B cell (primary cell): ENCODE data around the gene SMYD2. TPM values are rescaled to one million over a fixed set of nuclear protein-coding genes. Genes with fewer than 3 reads are reported as not detected.

Experiments
- ATAC-seq: fragments of 200-7000 bp; cut with Tn5 transposase; one replicate; pipeline ENCODE4 v1.10.0; 2021; ENCODE audit warnings: low read depth, mild to moderate bottlenecking, moderate number of reproducible peaks, moderate library complexity
- CTCF ChIA-PET: fragments of 350-600 bp; sonication (Branson Sonifier 250); formaldehyde crosslinking; loops from one replicate; lab custom pipeline; 2021; ENCODE audit warnings: antibody characterized with exemption, inconsistent platforms; lab: Charles Lee
- POLR2A ChIA-PET: fragments of 350-600 bp; sonication (Branson Sonifier 250); formaldehyde crosslinking; loops from one replicate; lab custom pipeline; 2021; ENCODE audit warnings: antibody characterized with exemption; lab: Charles Lee
- DNase-seq: peaks from one replicate; pipeline ENCODE4 v3.0.0; 2013
- H2AFZ ChIP-seq: 2 replicates; pipeline ENCODE4 v1.6.1; 2012; ENCODE audit warnings: mild to moderate bottlenecking, low read depth, low read length; ENCODE audit not compliant: insufficient read depth, poor library complexity, severe bottlenecking
- H3K27ac ChIP-seq, 2 donors: 1 replicate in 1 of 2; 2 replicates in 1 of 2; pipeline ENCODE4 v1.5.1; 2012 to 2013; ENCODE audit warnings: low read length in 2 of 2, mild to moderate bottlenecking in 2 of 2, moderate library complexity in 1 of 2
- H3K27me3 ChIP-seq, 4 experiments: fragments of 200-600 bp in 1 of 4; sonication (generic) in 1 of 4; replicated peaks in 1 of 4; 1 replicate in 2 of 4; 2 replicates in 2 of 4; pipeline versions ENCODE4 v1.6.1 to v1.7.0; 2013 to 2016; ENCODE audit warnings: low read length in 3 of 4, mild to moderate bottlenecking in 2 of 4, mixed read lengths in 1 of 4, moderate library complexity in 1 of 4; ENCODE audit not compliant: insufficient read depth in 4 of 4, control insufficient read depth in 3 of 4; ENCODE audit errors: control extremely low read depth in 1 of 4
- H3K36me3 ChIP-seq, 2 experiments: replicated peaks in 1 of 2; 1 replicate in 1 of 2; 2 replicates in 1 of 2; pipeline versions ENCODE4 v1.6.1 to v1.7.1; 2013; ENCODE audit warnings: low read length in 1 of 2; ENCODE audit not compliant: insufficient read depth in 2 of 2, control insufficient read depth in 1 of 2; ENCODE audit errors: control extremely low read depth in 1 of 2, extremely low read depth in 1 of 2
- H3K4me1 ChIP-seq, 2 donors: fragments of 200-600 bp in 1 of 2; sonication (generic) in 1 of 2; 1 replicate in 1 of 2; 2 replicates in 1 of 2; pipeline versions ENCODE4 v1.5.1 to v1.6.1; 2013 to 2017; ENCODE audit warnings: low read length in 2 of 2; ENCODE audit not compliant: control insufficient read depth in 2 of 2, insufficient read depth in 2 of 2
- H3K4me2 ChIP-seq: replicated peaks from 2 replicates; pipeline ENCODE3; 2012; ENCODE audit warnings: mild to moderate bottlenecking, low read depth, low read length; ENCODE audit not compliant: poor library complexity, severe bottlenecking
- H3K4me3 ChIP-seq, 5 experiments: fragments of 200-600 bp in 1 of 5; sonication (generic) in 1 of 5; 1 replicate in 3 of 5; 2 replicates in 2 of 5; pipeline versions ENCODE4 v1.5.1 to v1.7.0; 2011 to 2016; ENCODE audit warnings: low read length in 4 of 5, mild to moderate bottlenecking in 4 of 5, low read depth in 2 of 5, control low read depth in 1 of 5, moderate library complexity in 1 of 5; ENCODE audit not compliant: insufficient read depth in 1 of 5; ENCODE audit errors: control extremely low read depth in 1 of 5, extremely low read depth in 1 of 5
- H3K79me2 ChIP-seq: fragments of 200-600 bp; sonication (generic); one replicate; pipeline ENCODE4 v1.6.0; 2016; ENCODE audit warnings: low read length; ENCODE audit not compliant: control insufficient read depth, insufficient read depth
- H3K9ac ChIP-seq: fragments of 200-600 bp; sonication (generic); 2 replicates; pipeline ENCODE4 v1.6.1; 2017; ENCODE audit warnings: mild to moderate bottlenecking, low read length, moderate library complexity
- H3K9me3 ChIP-seq, 3 donors: one replicate each; pipeline versions ENCODE4 v1.6.1 to v1.7.1; 2013; ENCODE audit warnings: low read length in 2 of 3; ENCODE audit not compliant: control insufficient read depth in 2 of 3, insufficient read depth in 1 of 3; ENCODE audit errors: control extremely low read depth in 1 of 3
- H4K20me1 ChIP-seq: 2 replicates; pipeline ENCODE4 v1.6.0; 2012; ENCODE audit warnings: mild to moderate bottlenecking, low read length; ENCODE audit not compliant: insufficient read depth, control insufficient read depth, poor library complexity, severe bottlenecking
- H3K27ac Mint-ChIP-seq: one replicate; pipeline ENCODE4 v1.8.0; 2021; ENCODE audit warnings: mixed read lengths
- H3K27me3 Mint-ChIP-seq: one replicate; pipeline ENCODE4 v1.8.0; 2021; ENCODE audit warnings: mixed read lengths
- H3K4me1 Mint-ChIP-seq: one replicate; pipeline ENCODE4 v1.8.0; 2021; ENCODE audit warnings: mixed read lengths
- H3K4me3 Mint-ChIP-seq: one replicate; pipeline ENCODE4 v1.8.0; 2021; ENCODE audit warnings: mixed read lengths
- H3K9me3 Mint-ChIP-seq: one replicate; pipeline ENCODE4 v1.8.0; 2022; ENCODE audit warnings: mixed read lengths; ENCODE audit not compliant: insufficient read depth
- CTCF ChIP-seq: fragments of 200-600 bp; IDR thresholded peaks from one replicate; pipeline ENCODE4 v1.8.0; 2022; ENCODE audit warnings: antibody characterized with exemption, mild to moderate bottlenecking
- EZH2 ChIP-seq: IDR thresholded peaks from 2 replicates; pipeline ENCODE4 v1.6.1; 2012; ENCODE audit warnings: borderline replicate concordance, low read depth, mild to moderate bottlenecking, moderate library complexity, low read length; ENCODE audit not compliant: insufficient read depth, poor library complexity, severe bottlenecking
- WGBS: methylation state at CpG from one replicate; pipeline ENCODE4 v1.1.5; 2013; ENCODE audit warnings: missing lambda C conversion rate; ENCODE audit not compliant: insufficient coverage; 5-methylcytosine and 5-hydroxymethylcytosine counted together
- intact Hi-C: fragments of 100-400 bp; cut with micrococcal nuclease; formaldehyde crosslinking; loops from one replicate; pipeline ENCODE4 v1.10.0; 2022
- polyA plus RNA-seq: library from polyadenylated mRNA; depleted of rRNA; stranded (reverse); fragments of >200 nt; gene quantifications from 2 replicates; pipeline ENCODE4 v1.2.3, GENCODE V29; 2012
- total RNA-seq, 2 donors: library from RNA; stranded (reverse); fragments of 120-200 nt in 1 of 2; gene quantifications; 1 replicate in 1 of 2; 2 replicates in 1 of 2; pipeline versions ENCODE4 v1.2.3 to v1.2.4, GENCODE V29; 2013 to 2022

Gene SMYD2
- total and polyA plus RNA-seq, 2 donors (not counting 1 experiment from before 2014, with no cell fraction given), result 21.2 to 29.1 TPM

GRCh38 chr1:214385428-214385827 lies 104.5 kb downstream of the SMYD2 start:
- Mint-ChIP-seq H3K9me3 (no peaks in the 10 kb centered on the region), H3K27ac (no peak overlapping the region), H3K4me1 (no peaks in the 10 kb centered on the region), H3K4me3 (no peak overlapping the region), H3K27me3 (no peaks in the 10 kb centered on the region)
- Histone ChIP-seq H3K27me3 (no peaks in the 10 kb centered on the region), H2AFZ (no peak overlapping the region), H3K9me3 (no peaks in the 10 kb centered on the region), H4K20me1 (no peaks in the 10 kb centered on the region), H3K4me3 (no peak overlapping the region), H3K4me2 (no peak overlapping the region), H3K79me2 (no peaks in the 10 kb centered on the region), H3K4me1 (no peaks in the 10 kb centered on the region), H3K9ac (no peak overlapping the region), H3K27ac (no peak overlapping the region), H3K36me3 (no peaks in the 10 kb centered on the region)
- DNase-seq (no peak), ATAC-seq (no peak)
- CTCF ChIA-PET, result no interaction called here
- TF ChIP-seq EZH2 (no peak), CTCF (no peak)
- intact Hi-C loops, result no loop called here
- no CpG with 5 or more reads among the region's 1 CpG for whole genome bisulfite sequencing
- POLR2A ChIA-PET, result no interaction called here

- Histone ChIP-seq H3K9me3 (no peaks in the 10 kb centered on the region), H3K79me2 (no peaks in the 10 kb centered on the region), H4K20me1 (no peaks in the 10 kb centered on the region), H3K4me1 (no peaks in the 10 kb centered on the region), H3K4me3 (no peak overlapping the region), H3K27ac (no peak overlapping the region), H3K27me3 (no peaks in the 10 kb centered on the region), H2AFZ (no peak overlapping the region), H3K4me2 (no peak overlapping the region), H3K9ac (no peak overlapping the region), H3K36me3 (no peaks in the 10 kb centered on the region)
- 97% methylated on average over 6 of the region's 7 CpGs for WGBS
- H3K27me3 Mint-ChIP-seq, result no peaks in the 10 kb centered on the region
- intact Hi-C loops, result no loop called here
- ATAC-seq (no peak), DNase-seq (no peak)
- H3K27ac Mint-ChIP-seq, result no peak overlapping the region
- POLR2A ChIA-PET, result no interaction called here
- H3K9me3 Mint-ChIP-seq, result no peaks in the 10 kb centered on the region
- CTCF ChIA-PET, result no interaction called here
- TF ChIP-seq CTCF, result no peak
- TF ChIP-seq EZH2, result no peak
- H3K4me1 Mint-ChIP-seq, result no peaks in the 10 kb centered on the region
- H3K4me3 Mint-ChIP-seq, result no peak overlapping the region
Measured at GRCh38 chr1:214386333-214386732, 105.4 kb downstream of the SMYD2 start.
